Prostate gland (tissue), 2 donors: ENCODE measurements around the gene SSBP3. TPM values are rescaled to one million over a fixed set of nuclear protein-coding genes. Genes with fewer than 3 reads are reported as not detected.
A peak's percentile ranks its signal among the peaks of the same experiment; 100 is the strongest.

Experiments used
- DNase-seq: peaks from one replicate; pipeline ENCODE4 v3.0.0-alpha.2; 2019; ENCODE audit warnings: low spot score
- H3K27ac ChIP-seq, 2 donors: fragments of 200-600 bp; sonication (generic); 2 replicates each; pipeline ENCODE4 v1.5.1; 2017 to 2019
- H3K27me3 ChIP-seq: fragments of 200-600 bp; sonication (generic); replicated peaks from 2 replicates; pipeline ENCODE4 v1.5.1; 2019; ENCODE audit not compliant: insufficient read depth
- H3K36me3 ChIP-seq, 2 donors: fragments of 200-600 bp; sonication (generic); 1 replicate in 1 of 2; 2 replicates in 1 of 2; pipeline versions ENCODE4 v1.5.1 to v1.8.1; 2017 to 2019
- H3K4me1 ChIP-seq: fragments of 200-600 bp; sonication (generic); replicated peaks from 2 replicates; pipeline ENCODE4 v1.5.1; 2019
- H3K4me3 ChIP-seq, 2 donors: fragments of 200-600 bp; sonication (generic); 2 replicates each; pipeline ENCODE4 v1.5.1; 2017 to 2019
- H3K9me3 ChIP-seq: fragments of 200-600 bp; sonication (generic); 2 replicates; pipeline ENCODE4 v1.5.1; 2017
- POLR2A ChIP-seq: fragments of 450-650 bp; IDR thresholded peaks from one replicate; pipeline ENCODE4 v1.6.1; 2016; ENCODE audit warnings: antibody characterized with exemption, mild to moderate bottlenecking
- POLR2AphosphoS5 ChIP-seq: sonication (generic); formaldehyde crosslinking; IDR thresholded peaks from one replicate; pipeline ENCODE4 v1.6.1; 2017; ENCODE audit warnings: antibody characterized with exemption
- WGBS: methylation state at CpG from one replicate; pipeline ENCODE4 v1.1.5; 2018; 5-methylcytosine and 5-hydroxymethylcytosine counted together
- intact Hi-C: fragments of 100-400 bp; cut with DNase I; formaldehyde crosslinking; loops from one replicate; pipeline ENCODE4 v1.14.2; 2022
- total RNA-seq, 2 donors: library from RNA; depleted of rRNA; stranded (reverse); fragments of >200 nt; gene quantifications; one replicate each; pipeline ENCODE4 v1.1.0, GENCODE V29; 2016
- TF ChIP-seq, protein P1 (sequence below), 4 experiments: fragments of 200-600 bp in 2 of 4; fragments of 450-650 bp in 2 of 4; sonication (generic) in 2 of 4; IDR thresholded peaks; 1 replicate in 3 of 4; 2 replicates in 1 of 4; pipeline ENCODE4 v1.5.1; 2016 to 2019; ENCODE audit warnings: antibody characterized with exemption in 4 of 4, mild to moderate bottlenecking in 2 of 4, moderate library complexity in 2 of 4

SSBP3 gene
- total RNA-seq, 2 donors from 2014 or later: 45.0 to 94.4 TPM

- Histone ChIP-seq H3K9me3 (no peaks in the 10 kb centered on the region), H3K4me1 (peaks cover 18% of the 10 kb centered on the region), H3K27me3 (no peaks in the 10 kb centered on the region), H3K27ac (peak overlapping the region; percentile 56 to 59), H3K36me3 (no peaks in the 10 kb centered on the region), H3K4me3 (no peak overlapping the region)
- intact Hi-C loops: loop anchor here (5.0 kb wide), 1 partner anchor 71 kb away; no protein-coding TSS in a partner anchor
- TF ChIP-seq POLR2AphosphoS5: no peak
- TF ChIP-seq, protein P1, sequence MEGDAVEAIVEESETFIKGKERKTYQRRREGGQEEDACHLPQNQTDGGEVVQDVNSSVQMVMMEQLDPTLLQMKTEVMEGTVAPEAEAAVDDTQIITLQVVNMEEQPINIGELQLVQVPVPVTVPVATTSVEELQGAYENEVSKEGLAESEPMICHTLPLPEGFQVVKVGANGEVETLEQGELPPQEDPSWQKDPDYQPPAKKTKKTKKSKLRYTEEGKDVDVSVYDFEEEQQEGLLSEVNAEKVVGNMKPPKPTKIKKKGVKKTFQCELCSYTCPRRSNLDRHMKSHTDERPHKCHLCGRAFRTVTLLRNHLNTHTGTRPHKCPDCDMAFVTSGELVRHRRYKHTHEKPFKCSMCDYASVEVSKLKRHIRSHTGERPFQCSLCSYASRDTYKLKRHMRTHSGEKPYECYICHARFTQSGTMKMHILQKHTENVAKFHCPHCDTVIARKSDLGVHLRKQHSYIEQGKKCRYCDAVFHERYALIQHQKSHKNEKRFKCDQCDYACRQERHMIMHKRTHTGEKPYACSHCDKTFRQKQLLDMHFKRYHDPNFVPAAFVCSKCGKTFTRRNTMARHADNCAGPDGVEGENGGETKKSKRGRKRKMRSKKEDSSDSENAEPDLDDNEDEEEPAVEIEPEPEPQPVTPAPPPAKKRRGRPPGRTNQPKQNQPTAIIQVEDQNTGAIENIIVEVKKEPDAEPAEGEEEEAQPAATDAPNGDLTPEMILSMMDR (IDR thresholded peaks at IDR 0.05): no peak
- no peak for TF ChIP-seq POLR2A
- 64% methylated on average over 20 of the region's 20 CpGs for WGBS
- DNase-seq: no peak
Measured at GRCh38 chr1:54325703-54326461, 80.3 kb downstream of the SSBP3 start.

- 72% methylated on average over 2 of the region's 2 CpGs for WGBS
Measured at GRCh38 chr1:54325284-54325683, 80.9 kb downstream of the SSBP3 start.

DNA sequence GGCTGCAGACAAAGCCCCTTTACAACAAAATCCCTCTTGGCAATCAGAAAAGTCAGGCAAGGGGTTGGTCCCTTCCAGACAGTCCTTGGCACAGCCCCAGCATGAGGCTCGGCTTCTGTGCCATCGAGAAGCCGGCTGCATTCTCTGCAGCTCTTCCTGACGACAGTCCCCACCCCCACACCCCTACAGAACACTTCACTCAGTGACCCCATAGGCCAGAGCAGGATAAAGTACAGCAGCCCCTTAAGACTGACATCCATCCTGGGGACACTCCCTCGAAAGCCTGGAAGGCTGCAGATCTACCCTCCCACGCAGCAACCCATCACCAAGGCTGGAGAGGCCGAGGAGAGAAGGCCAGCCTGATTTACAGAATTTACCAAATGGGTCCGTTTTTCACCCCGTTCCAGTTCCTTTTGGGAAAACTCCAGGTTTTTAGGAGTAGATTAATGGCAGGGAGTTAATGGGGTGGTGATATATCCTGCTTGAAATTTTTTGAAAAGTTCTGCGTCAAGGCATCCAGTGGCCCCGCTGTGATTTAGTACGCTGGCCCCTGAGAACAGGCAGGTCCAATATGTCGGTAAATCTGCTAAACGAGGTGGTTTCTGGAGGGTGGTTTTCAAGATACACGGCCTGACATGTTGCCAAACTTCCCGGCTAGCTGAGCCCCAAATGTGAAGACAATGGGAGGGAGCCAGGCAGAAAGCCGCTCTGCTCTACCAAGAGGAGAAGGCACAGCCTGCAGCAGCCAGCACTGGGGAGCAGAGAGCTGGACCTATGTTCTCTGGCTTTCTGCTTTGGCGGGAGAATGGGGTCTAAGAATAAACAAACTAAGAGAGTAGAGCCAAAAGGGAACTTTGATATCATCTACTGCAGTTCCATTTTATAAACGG, 81.7 kb downstream of the SSBP3 start:
- peaks cover 18% of the 10 kb centered on the region for H3K4me1 ChIP-seq
- DNase-seq: no peak
- H3K9me3 ChIP-seq: no peaks in the 10 kb centered on the region
- WGBS: 25% methylated on average over 19 of the region's 19 CpGs
- TF ChIP-seq POLR2A: no peak
- no peaks in the 10 kb centered on the region for H3K27me3 ChIP-seq
- H3K4me3 ChIP-seq: no peak overlapping the region
- H3K27ac ChIP-seq: peak overlapping the region; percentile 56 to 59
- no peaks in the 10 kb centered on the region for H3K36me3 ChIP-seq
- intact Hi-C loops: loop anchor here (5.0 kb wide), 1 partner anchor 73 kb away; no protein-coding TSS in a partner anchor

More at GRCh38 chr1:54325284-54325683, 80.9 kb downstream of the SSBP3 start:
- DNase-seq: no peak
- peaks cover 18% of the 10 kb centered on the region for H3K4me1 ChIP-seq
- intact Hi-C loops: loop anchor here (5.0 kb wide), 1 partner anchor 72 kb away; no protein-coding TSS in a partner anchor
- TF ChIP-seq POLR2A (no peak), POLR2AphosphoS5 (no peak)
- TF ChIP-seq, protein P1 (IDR thresholded peaks at IDR 0.05): no peak
- no peaks in the 10 kb centered on the region for H3K27me3 ChIP-seq
- no peaks in the 10 kb centered on the region for H3K9me3 ChIP-seq
- H3K36me3 ChIP-seq: no peaks in the 10 kb centered on the region
- peak overlapping the region; percentile 56 to 59 for H3K27ac ChIP-seq
- H3K4me3 ChIP-seq: no peak overlapping the region

DNA sequence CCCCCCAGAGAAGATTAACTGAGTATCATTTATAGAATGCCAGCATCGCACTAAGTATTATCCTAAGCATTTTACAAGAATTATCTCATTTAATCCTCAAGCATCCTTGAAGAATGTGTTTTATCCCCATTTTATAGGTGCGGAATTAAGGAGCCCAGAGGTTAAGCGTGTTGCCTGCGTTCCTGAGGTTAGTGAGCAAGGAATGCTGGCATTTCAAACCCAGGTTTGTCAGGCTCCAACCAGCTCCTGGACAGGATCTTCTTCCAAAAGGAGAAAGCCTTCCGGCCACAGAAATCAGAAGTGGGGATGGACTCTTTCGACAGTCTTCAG, 82.3 kb downstream of the SSBP3 start:
- Histone ChIP-seq H3K4me1 (peaks cover 18% of the 10 kb centered on the region), H3K27me3 (no peaks in the 10 kb centered on the region), H3K27ac (peak overlapping the region; percentile 56 to 59), H3K36me3 (no peaks in the 10 kb centered on the region), H3K4me3 (no peak overlapping the region), H3K9me3 (no peaks in the 10 kb centered on the region)
- no peak for DNase-seq
- intact Hi-C loops: no loop called here
- 35% methylated on average over 6 of the region's 6 CpGs for WGBS
- TF ChIP-seq POLR2A (no peak), POLR2AphosphoS5 (no peak)
- TF ChIP-seq, protein P1 (IDR thresholded peaks at IDR 0.05): no peak

DNA sequence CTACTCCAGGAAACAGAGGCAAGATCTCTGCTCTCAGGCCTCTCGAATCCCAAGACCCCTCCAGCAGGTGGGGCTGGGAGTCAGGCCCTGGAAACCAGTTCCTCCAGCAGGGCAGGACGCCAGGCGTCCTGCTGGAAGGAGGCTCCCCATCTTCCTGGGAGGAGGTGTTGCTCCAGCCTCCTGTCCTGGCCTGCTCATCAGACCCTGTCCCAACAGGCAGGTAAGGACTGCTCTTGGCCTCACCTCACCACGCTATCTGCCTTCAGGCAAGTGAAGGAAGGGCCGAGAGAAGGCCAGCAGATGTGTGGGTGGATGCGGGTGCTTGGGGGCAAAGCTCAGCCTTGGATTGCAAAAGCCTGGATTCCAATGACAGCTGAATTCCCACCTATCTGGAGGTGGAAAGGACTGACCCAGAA, 82.9 kb downstream of the SSBP3 start:
- Histone ChIP-seq H3K27ac (peak overlapping the region; percentile 25 to 44), H3K36me3 (no peaks in the 10 kb centered on the region), H3K4me1 (peaks cover 18% of the 10 kb centered on the region), H3K27me3 (no peaks in the 10 kb centered on the region), H3K4me3 (no peak overlapping the region), H3K9me3 (no peaks in the 10 kb centered on the region)
- peak; percentile 78 for DNase-seq
- 27% methylated on average over 6 of the region's 6 CpGs for WGBS
- TF ChIP-seq POLR2AphosphoS5 (no peak), POLR2A (no peak)
- TF ChIP-seq, protein P1 (IDR thresholded peaks at IDR 0.05): peak in 3 of 4 experiments; percentile 23 to 65 (median 53)
- intact Hi-C loops: no loop called here
